K562 (cell line): ENCODE data around the gene NOL4L. TPM values are rescaled to one million over a fixed set of nuclear protein-coding genes. Genes with fewer than 3 reads are reported as not detected.

ENCODE experiments used
- ATAC-seq: fragments of 200-7000 bp; cut with Tn5 transposase; 3 replicates; pipeline ENCODE4 v1.9.1; 2020; ENCODE audit warnings: moderate library complexity
- BruUV-seq: library from RNA; stranded (reverse); fragments of 400-500 nt; replicated peaks from 2 replicates; lab custom pipeline; 2021; lab: Mats Ljungman, UMichigan
- CTCF ChIA-PET: fragments of 300-600 bp; formaldehyde crosslinking; extraction: SDS; loops from one replicate; lab custom pipeline; 2021; ENCODE audit warnings: low intra/inter-chr PET ratio; lab: Yijun Ruan, JAX
- POLR2A ChIA-PET: fragments of 300-600, 350-650 bp; sonication (Branson Sonifier 250); formaldehyde crosslinking; extraction: SDS; loops from one replicate; lab custom pipeline; 2021; ENCODE audit warnings: antibody characterized with exemption, inconsistent platforms; lab: Yijun Ruan, JAX
- DNase-seq, 4 experiments: peaks; one replicate each; pipeline versions ENCODE4 v3.0.0 to v3.0.0-alpha.2; 2011 to 2018; ENCODE audit warnings: low spot score in 3 of 4, mixed read lengths in 3 of 4; ENCODE audit errors: extremely low read depth in 1 of 4
- FAIRE-seq: peaks from 2 replicates; lab custom pipeline; 2011; peaks lifted over from hg19 to GRCh38; lab: Jason Lieb, UNC
- H2AFZ ChIP-seq: 2 replicates; pipeline ENCODE4 v1.6.0; 2011; ENCODE audit warnings: low read depth, low read length, control low read depth, inconsistent platforms
- H3K27ac ChIP-seq: fragments of 200-600 bp; 3 replicates; pipeline ENCODE4 v1.8.0; 2011; ENCODE audit warnings: low read depth, mild to moderate bottlenecking, control low read depth, inconsistent platforms, low read length, moderate library complexity, mixed read lengths; ENCODE audit errors: extremely low read depth
- H3K27me3 ChIP-seq, 2 experiments: fragments of 300-600 bp in 1 of 2; 2 replicates in 1 of 2; 3 replicates in 1 of 2; pipeline versions ENCODE4 v1.6.0 to v1.8.0; 2011; ENCODE audit warnings: inconsistent platforms in 2 of 2, low read length in 2 of 2, mild to moderate bottlenecking in 1 of 2, mixed read lengths in 1 of 2, moderate library complexity in 1 of 2; ENCODE audit not compliant: control insufficient read depth in 2 of 2, insufficient read depth in 2 of 2
- H3K36me3 ChIP-seq: fragments of 300-600 bp; 3 replicates; pipeline ENCODE4 v1.8.0; 2011; ENCODE audit warnings: mild to moderate bottlenecking, low read length, inconsistent platforms; ENCODE audit not compliant: control insufficient read depth, insufficient read depth
- H3K4me1 ChIP-seq, 2 experiments: fragments of 200-600 bp in 1 of 2; replicated peaks in 1 of 2; 2 replicates in 1 of 2; 3 replicates in 1 of 2; pipeline versions ENCODE4 v1.5.1 to v1.8.0; 2011; ENCODE audit warnings: inconsistent platforms in 2 of 2, low read length in 2 of 2, mild to moderate bottlenecking in 1 of 2, mixed read lengths in 1 of 2, moderate library complexity in 1 of 2; ENCODE audit not compliant: control insufficient read depth in 2 of 2, insufficient read depth in 2 of 2
- H3K4me2 ChIP-seq: 2 replicates; pipeline ENCODE4 v1.6.1; 2011; ENCODE audit warnings: low read length, control low read depth, inconsistent platforms, mixed read lengths; ENCODE audit not compliant: insufficient read depth
- H3K4me3 ChIP-seq: fragments of 200-600 bp; sonication (generic), shearing (Covaris generic); 2 replicates; pipeline ENCODE4 v1.5.1; 2016; ENCODE audit warnings: control low read depth, inconsistent platforms
- H3K79me2 ChIP-seq: fragments of 200-600 bp; 3 replicates; pipeline ENCODE4 v1.8.0; 2011; ENCODE audit warnings: low read length, inconsistent platforms; ENCODE audit not compliant: control insufficient read depth, insufficient read depth
- H3K9ac ChIP-seq, 2 experiments: 2 replicates each; pipeline versions ENCODE4 v1.6.0 to v1.6.1; 2011; ENCODE audit warnings: low read depth in 2 of 2, low read length in 2 of 2, control low read depth in 1 of 2, inconsistent platforms in 1 of 2, mild to moderate bottlenecking in 1 of 2, mixed read lengths in 1 of 2; ENCODE audit not compliant: insufficient read depth in 1 of 2
- H3K9me1 ChIP-seq: one replicate; pipeline ENCODE4 v1.6.0; 2011; ENCODE audit warnings: inconsistent platforms, mild to moderate bottlenecking, low read length, moderate library complexity; ENCODE audit not compliant: control insufficient read depth, insufficient read depth
- H3K9me3 ChIP-seq: replicated peaks from 2 replicates; pipeline ENCODE4 v1.5.1; 2011; ENCODE audit warnings: low read depth, low read length, inconsistent platforms; ENCODE audit not compliant: control insufficient read depth, insufficient read depth
- H4K20me1 ChIP-seq: replicated peaks from 2 replicates; pipeline ENCODE4 v1.6.1; 2011; ENCODE audit warnings: low read length, inconsistent platforms, mixed read lengths; ENCODE audit not compliant: control insufficient read depth, insufficient read depth
- C11orf30 ChIP-seq: fragments of 450-650 bp; IDR thresholded peaks from 2 replicates; pipeline ENCODE4 v1.6.1; 2016; ENCODE audit warnings: low read depth, mild to moderate bottlenecking
- FOXA3 ChIP-seq, 2 experiments: fragments of 450-650 bp in 1 of 2; sonication (generic) in 1 of 2; formaldehyde crosslinking; IDR thresholded peaks in 1 of 2; conservative IDR thresholded peaks in 1 of 2; 2 replicates each; pipeline versions ENCODE4 v1.4.0 to v1.8.0; 2020 to 2022; ENCODE audit warnings: mild to moderate bottlenecking in 2 of 2, missing genetic modification reagents in 1 of 2
- FOXK2 ChIP-seq, 2 experiments: fragments of 450-650 bp; IDR thresholded peaks in 1 of 2; conservative IDR thresholded peaks in 1 of 2; 2 replicates each; pipeline ENCODE4 v1.6.1; 2016; ENCODE audit warnings: low read depth in 2 of 2, mild to moderate bottlenecking in 1 of 2
- IFI16 ChIP-seq: fragments of 250-450 bp; sonication (Bioruptor Pico); IDR thresholded peaks from 2 replicates; pipeline ENCODE4 v2.1.2; 2022; ENCODE audit warnings: mild to moderate bottlenecking, inconsistent platforms
- MGA ChIP-seq: fragments of 450-650 bp; IDR thresholded peaks from 2 replicates; pipeline ENCODE4 v1.6.1; 2016; ENCODE audit warnings: mild to moderate bottlenecking, moderate library complexity
- MTF1 ChIP-seq: fragments of 250-450 bp; sonication (Bioruptor Pico); IDR thresholded peaks from 2 replicates; pipeline ENCODE4 v1.9.0; 2021; ENCODE audit warnings: moderate library complexity, mild to moderate bottlenecking, inconsistent platforms, borderline replicate concordance
- ZNF695 ChIP-seq: fragments of 450-650 bp; formaldehyde crosslinking; IDR thresholded peaks from 2 replicates; pipeline ENCODE4 v1.4.0; 2020; ENCODE audit warnings: mild to moderate bottlenecking, moderate library complexity
- WGBS: fragments of 100-300 bp; shearing (Covaris generic); methylation state at CpG from one replicate; pipeline ENCODE4 v1.1.6; 2016; ENCODE audit warnings: low coverage, mixed read lengths; ENCODE audit not compliant: insufficient coverage; ENCODE audit errors: missing lambda C conversion rate; 5-methylcytosine and 5-hydroxymethylcytosine counted together
- in situ Hi-C: fragments of 300-500 bp; cut with MboI; formaldehyde crosslinking; loops from 4 replicates; pipeline ENCODE4 v1.15.0; 2018; ENCODE audit warnings: inconsistent platforms, mixed read lengths
- intact Hi-C: fragments of 100-400 bp; cut with micrococcal nuclease; formaldehyde crosslinking; loops from 2 replicates; pipeline ENCODE4 v1.14.2; 2022
- polyA plus RNA-seq, 8 experiments: library from polyadenylated mRNA; depleted of rRNA in 4 of 8; stranded (reverse) in 5 of 8; unstranded in 3 of 8; fragments of >200 nt; fragmentation: Nextera tagmentation in 2 of 8; fragmentation: Illumina TruSeq in 1 of 8; extraction: Ambion mirVana in 2 of 8; extraction: Trizol in 1 of 8; gene quantifications; 2 replicates each; pipeline versions ENCODE4 v1.2.1 to v1.2.3, GENCODE V29; 2011 to 2014; ENCODE audit warnings: inconsistent platforms in 1 of 8, missing spikeins in 1 of 8
- total RNA-seq, 7 experiments: library from RNA; depleted of rRNA in 6 of 7; stranded (reverse); fragments of >200 nt in 6 of 7; fragmentation: Illumina TruSeq in 2 of 7; extraction: Trizol in 2 of 7; gene quantifications; 2 replicates each; pipeline versions ENCODE4 v1.2.1 to v1.2.3, GENCODE V29; 2011 to 2021; ENCODE audit warnings: low replicate concordance in 1 of 7

Gene NOL4L
- total and polyA plus RNA-seq, 9 of the 15 experiments (the other 6 are each of a cell fraction or from before 2014, with no cell fraction given) = 5.1 to 36.2 (median 13.6) TPM

GRCh38 chr20:32484958-32485769 is 100.0 kb downstream of the NOL4L start:
- no peaks in the 10 kb centered on the region for H3K27me3 ChIP-seq
- peaks cover 1 to 23% of the 10 kb centered on the region in 2 experiments; a peak in 4 of 5 replicates for H3K4me1 ChIP-seq
- CTCF ChIA-PET = interaction anchor here (0.6 kb wide), 2 partner anchors 144 to 852 kb away, joined by 3 read pairs; no protein-coding TSS in a partner anchor
- no peaks in the 10 kb centered on the region for H3K9me3 ChIP-seq
- no peaks in the 10 kb centered on the region for H4K20me1 ChIP-seq
- peak; percentile 52 to 72 (median 58) for DNase-seq
- H3K9me1 ChIP-seq = no peaks in the 10 kb centered on the region
- no peak overlapping the region; the same call in 2 of the 3 replicates for H3K27ac ChIP-seq
- peaks cover 15% of the 10 kb centered on the region; the same call in 2 of the 3 replicates for H3K36me3 ChIP-seq
- intact Hi-C loops = no loop called here
- peak; percentile 96 for FAIRE-seq
- no peak overlapping the region for H3K4me2 ChIP-seq
- H3K9ac ChIP-seq = no peak overlapping the region
- POLR2A ChIA-PET = interaction anchor here (0.6 to 1.4 kb wide), 4 partner anchors 11 to 114 kb away, joined by 3 to 5 read pairs (median 4); no protein-coding TSS in a partner anchor
- BruUV-seq = no TSS peak
- H3K79me2 ChIP-seq = peaks cover 9% of the 10 kb centered on the region; the same call in 2 of the 3 replicates
- peak overlapping the region; percentile 53; the same call in 1 of the 2 replicates for H2AFZ ChIP-seq
- in situ Hi-C loops = no loop called here
- WGBS = 30% methylated on average over 20 of the region's 20 CpGs
- ATAC-seq = peak; percentile 94
- no peak overlapping the region for H3K4me3 ChIP-seq
- no peak for TF ChIP-seq ZNF695 (CRISPR knock-in tag)
- peak; percentile 83 to 89 for TF ChIP-seq FOXK2 (conservative IDR thresholded peaks at IDR 0.05 in 1 of 2, IDR thresholded peaks at IDR 0.05 in 1 of 2; ENCODE audit: low read depth in 2 of 2)
- TF ChIP-seq IFI16 (CRISPR knock-in tag) = no peak
- TF ChIP-seq MGA = no peak
- TF ChIP-seq MTF1 (CRISPR knock-in tag) = no peak
- 0 out of 2 replicates have a peak, but pooled peaks have one; percentile 5 for TF ChIP-seq C11orf30
- peak; percentile 13 to 79; a peak in 2 of 4 replicates for TF ChIP-seq FOXA3 (CRISPR knock-in tag; conservative IDR thresholded peaks at IDR 0.05 in 1 of 2, IDR thresholded peaks at IDR 0.05 in 1 of 2)
